ENCODE data around the gene LRRC56.

Gene LRRC56

DNA sequence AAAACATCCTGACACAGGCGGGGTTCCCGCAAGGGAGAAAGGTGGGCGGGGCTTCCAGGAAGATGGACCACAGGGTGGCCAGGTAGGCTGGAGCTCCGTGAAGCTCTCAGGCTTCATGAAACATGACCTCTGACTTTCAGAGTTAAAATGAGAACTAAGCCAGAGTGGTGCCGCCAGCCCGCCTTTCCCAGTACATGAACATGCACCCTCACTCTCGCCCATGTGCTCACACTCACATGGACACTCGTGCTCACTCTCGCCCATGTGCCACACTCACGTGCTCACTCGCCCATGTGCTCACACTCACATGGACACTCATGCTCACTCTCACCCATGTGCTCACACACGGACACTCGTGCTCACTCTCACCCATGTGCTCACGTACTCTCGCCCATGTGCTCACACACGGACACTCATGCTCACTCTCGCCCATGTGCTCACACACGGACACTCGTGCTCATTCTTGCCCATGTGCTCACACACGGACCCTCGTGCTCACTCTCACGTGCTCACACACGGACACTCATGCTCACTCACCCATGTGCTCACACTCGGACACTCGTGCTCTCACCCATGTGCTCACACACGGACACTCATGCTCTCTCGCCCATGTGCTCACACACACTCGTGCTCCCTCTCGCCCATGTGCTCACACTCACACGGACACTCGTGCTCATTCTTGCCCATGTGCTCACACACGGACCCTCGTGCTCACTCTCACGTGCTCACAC lies 40.3 kb upstream of the LRRC56 start:
- DNase-seq (ENCODE audit: low spot score in 2 of 2) (no peak), ATAC-seq (replicated peaks; ENCODE audit: extremely low read depth, poor library complexity, severe bottlenecking) (no peak)
- Mint-ChIP-seq H3K27ac (ENCODE audit: low read depth) (peak overlapping the region; percentile 73), H3K4me3 (no peak overlapping the region), H3K36me3 (ENCODE audit: insufficient read depth) (peaks cover 28% of the 10 kb centered on the region), H3K9me3 (no peaks in the 10 kb centered on the region), H3K4me1 (peaks cover 5% of the 10 kb centered on the region), H3K27me3 (no peaks in the 10 kb centered on the region)

DNA sequence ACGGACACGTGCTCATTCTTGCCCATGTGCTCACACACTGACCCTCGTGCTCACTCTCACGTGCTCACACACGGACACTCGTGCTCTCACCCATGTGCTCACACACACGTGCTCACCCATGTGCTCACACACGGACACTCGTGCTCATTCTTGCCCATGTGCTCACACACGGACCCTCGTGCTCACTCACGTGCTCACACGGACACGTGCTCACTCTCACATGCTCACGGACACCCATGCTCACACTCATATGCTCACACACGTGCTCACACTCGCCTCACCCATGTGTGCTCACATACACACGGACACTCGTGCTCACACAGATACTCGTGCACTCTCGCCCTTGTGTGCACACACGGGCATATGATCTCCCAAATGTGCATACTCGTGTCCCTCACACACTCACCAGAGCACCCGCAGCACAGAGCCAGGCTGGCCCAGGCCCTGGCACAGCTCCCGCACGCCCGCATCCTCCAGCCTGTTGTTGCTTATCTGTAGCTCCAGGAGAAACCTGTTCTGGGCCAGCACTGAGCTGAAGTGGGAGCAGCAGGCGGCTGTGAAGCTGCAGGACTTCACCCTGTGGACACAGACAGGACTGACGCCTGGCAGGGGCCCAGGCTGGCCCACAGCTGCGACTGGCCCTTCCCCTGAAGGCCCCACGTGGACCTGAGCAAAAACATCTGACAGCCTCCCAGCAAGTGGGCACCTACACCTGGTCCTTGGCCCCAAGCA lies 39.6 kb upstream of the LRRC56 start:
- peaks cover 28% of the 10 kb centered on the region for H3K36me3 Mint-ChIP-seq (ENCODE audit: insufficient read depth)
- peaks cover 5% of the 10 kb centered on the region for H3K4me1 Mint-ChIP-seq
- H3K4me3 Mint-ChIP-seq = no peak overlapping the region
- DNase-seq (ENCODE audit: low spot score in 2 of 2) (no peak), ATAC-seq (replicated peaks; ENCODE audit: extremely low read depth, poor library complexity, severe bottlenecking) (no peak)
- no peaks in the 10 kb centered on the region for H3K27me3 Mint-ChIP-seq
- no peaks in the 10 kb centered on the region for H3K9me3 Mint-ChIP-seq
- peak overlapping the region; percentile 73 for H3K27ac Mint-ChIP-seq (ENCODE audit: low read depth)

DNA sequence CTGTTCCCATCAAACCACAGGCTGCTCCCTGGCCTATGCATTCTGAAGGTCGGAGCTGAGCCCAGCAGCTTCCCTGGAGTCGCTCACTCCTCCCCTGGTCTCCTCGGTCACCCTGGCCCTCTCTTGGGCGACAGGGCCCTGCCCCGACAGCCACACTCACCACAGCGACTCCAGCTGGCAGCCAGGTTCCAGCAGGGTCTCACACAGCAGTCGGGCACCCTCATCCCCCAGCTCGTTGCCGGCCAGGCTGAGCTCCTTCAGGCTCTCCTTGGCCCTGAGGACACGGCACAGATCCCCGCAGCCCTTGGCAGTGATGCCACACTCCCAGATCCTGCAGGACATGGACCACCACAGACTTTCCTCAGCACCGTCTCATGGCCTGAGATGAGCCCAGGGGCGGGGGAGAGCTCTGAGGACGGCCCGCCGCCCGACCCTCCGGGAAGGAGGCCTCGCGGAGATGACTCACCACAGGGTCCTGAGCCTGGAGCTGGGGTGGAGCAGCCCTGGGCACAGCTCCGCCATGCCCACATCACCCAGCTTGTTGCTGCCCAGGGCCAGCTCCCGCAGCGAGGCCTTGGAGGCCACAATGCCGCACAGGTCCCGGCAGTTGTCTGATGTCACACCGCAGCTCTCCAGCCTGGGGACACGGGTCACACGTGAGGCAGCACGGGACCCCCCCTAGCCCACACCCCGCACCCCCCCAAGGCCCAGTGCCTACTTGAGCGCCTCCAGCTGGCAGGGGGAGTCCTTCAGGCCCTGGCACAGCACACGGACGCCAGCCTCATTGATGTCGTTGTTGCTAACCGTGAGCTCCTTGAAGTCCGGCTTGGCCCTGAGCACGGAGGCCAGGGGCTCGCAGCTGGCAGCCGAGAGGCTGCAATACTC lies 38.8 kb upstream of the LRRC56 start:
- Mint-ChIP-seq H3K9me3 (no peaks in the 10 kb centered on the region), H3K36me3 (ENCODE audit: insufficient read depth) (peaks cover 24% of the 10 kb centered on the region), H3K4me1 (peaks cover 5% of the 10 kb centered on the region), H3K27ac (ENCODE audit: low read depth) (peak overlapping the region; percentile 73), H3K27me3 (no peaks in the 10 kb centered on the region), H3K4me3 (no peak overlapping the region)
- DNase-seq (ENCODE audit: low spot score in 2 of 2) = no peak
- no peak for ATAC-seq (replicated peaks; ENCODE audit: extremely low read depth, poor library complexity, severe bottlenecking)

DNA sequence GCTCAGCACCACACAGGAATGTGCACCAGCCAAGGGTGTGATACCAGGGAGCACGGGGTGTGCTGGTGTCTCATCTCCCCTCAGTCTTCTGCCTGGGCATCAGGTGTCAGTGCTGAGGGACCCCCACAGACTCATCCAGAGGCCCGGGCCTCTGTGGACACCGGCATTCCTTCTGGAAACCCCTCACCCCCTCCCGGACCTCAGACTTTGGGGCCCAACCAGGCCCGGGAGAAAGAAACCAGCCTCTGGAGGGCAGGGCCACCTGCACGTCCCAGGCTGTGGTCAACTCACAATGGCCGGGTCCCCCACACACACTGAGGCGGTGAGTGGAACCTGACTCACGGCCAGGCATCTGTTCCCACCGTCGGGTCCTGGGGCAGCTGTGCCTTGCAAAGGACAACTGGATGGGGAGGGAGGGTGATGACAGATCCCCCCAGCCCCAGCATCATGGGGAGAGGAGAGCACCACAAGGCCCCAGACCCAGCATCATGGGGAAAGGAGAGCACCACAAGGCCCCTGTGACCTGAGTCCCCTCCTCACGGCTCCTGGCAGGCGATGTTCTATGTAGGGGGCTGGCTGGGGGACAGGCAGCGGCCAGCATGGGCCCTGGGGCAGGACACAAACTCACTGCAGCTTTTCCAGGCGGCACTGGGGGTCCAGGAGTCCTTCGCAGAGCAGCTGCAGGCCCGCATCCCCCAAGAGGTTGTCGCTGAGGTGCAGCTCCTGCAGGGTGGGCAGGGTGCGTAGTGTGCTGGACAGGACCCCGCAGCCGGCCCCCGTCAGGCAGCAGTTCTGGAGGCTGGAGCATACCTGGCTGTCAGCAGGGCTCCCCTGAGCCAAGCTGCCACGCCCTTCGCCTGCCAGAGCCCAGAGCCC lies 37.9 kb upstream of the LRRC56 start:
- Mint-ChIP-seq H3K27me3 (no peaks in the 10 kb centered on the region), H3K36me3 (ENCODE audit: insufficient read depth) (peaks cover 19% of the 10 kb centered on the region), H3K9me3 (no peaks in the 10 kb centered on the region), H3K4me3 (no peak overlapping the region), H3K4me1 (peaks cover 5% of the 10 kb centered on the region), H3K27ac (ENCODE audit: low read depth) (peak overlapping the region; percentile 73)
- ATAC-seq (replicated peaks; ENCODE audit: extremely low read depth, poor library complexity, severe bottlenecking) = no peak
- DNase-seq (ENCODE audit: low spot score in 2 of 2) = no peak

DNA sequence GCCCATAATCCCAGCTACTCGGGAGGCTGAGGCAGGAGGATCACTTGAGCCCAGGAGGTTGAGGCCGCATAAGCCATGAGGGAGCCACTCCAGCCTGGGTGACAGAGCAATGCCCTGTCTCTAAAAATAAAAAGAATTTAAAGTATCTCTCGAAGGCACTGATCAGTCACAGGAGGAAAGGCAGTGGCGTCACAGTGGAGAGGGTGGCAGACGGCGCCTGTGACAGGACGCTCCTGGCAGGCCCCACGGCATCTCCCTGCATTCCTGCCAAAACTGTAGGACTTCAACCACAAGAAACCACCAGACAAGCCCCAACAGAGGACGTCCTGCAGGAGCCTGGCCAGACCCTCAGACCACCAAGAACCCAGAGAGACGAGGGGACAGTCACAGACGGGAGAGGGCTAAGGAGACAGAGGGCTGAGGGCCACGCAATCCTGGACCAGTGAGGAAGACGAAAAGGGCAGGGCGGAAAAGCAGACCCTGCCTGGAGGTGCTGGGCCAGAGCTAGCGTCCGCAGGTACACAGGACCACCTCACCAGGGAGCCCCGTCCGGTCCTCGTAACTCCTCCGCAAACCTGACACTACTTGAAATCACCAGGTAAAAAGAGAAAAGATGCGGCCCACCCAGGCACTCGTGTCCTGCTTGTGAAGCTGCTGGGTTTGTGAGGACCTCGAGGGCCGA lies 36.2 kb upstream of the LRRC56 start:
- Mint-ChIP-seq H3K36me3 (ENCODE audit: insufficient read depth) (peaks cover 21% of the 10 kb centered on the region), H3K27ac (ENCODE audit: low read depth) (peak overlapping the region; percentile 38), H3K4me1 (peaks cover 7% of the 10 kb centered on the region), H3K27me3 (no peaks in the 10 kb centered on the region), H3K4me3 (no peak overlapping the region), H3K9me3 (no peaks in the 10 kb centered on the region)
- ATAC-seq (replicated peaks; ENCODE audit: extremely low read depth, poor library complexity, severe bottlenecking) (no peak), DNase-seq (ENCODE audit: low spot score in 2 of 2) (no peak)

DNA sequence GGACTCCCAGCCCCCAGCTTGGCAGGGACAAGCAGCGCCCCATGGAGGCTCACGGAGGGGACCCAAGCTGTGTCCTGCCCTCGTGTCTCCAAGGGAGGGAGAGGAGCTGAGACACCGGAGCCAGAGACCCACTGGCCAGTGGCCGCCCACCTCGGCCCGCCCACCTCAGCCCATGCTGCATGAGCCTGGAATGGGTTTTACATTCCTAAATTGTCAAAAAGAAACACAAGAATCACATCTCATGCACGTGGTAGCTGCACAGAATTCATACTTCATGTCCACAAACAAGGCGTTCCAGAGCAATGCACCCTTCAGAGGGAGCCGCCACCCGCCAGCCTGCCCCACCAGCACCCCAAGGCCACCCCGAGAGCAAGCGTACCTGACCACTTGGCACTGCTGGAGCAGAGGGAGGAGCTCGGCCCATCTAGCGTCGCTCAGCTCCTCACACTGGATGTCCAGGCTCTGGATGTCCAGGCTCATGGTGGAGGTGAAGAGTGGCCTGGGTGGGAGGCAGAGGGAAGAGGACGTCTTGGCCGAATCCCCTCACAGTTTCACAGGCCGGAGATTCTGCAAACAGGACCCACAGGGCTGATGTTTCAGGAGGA lies 35.5 kb upstream of the LRRC56 start:
- Mint-ChIP-seq H3K4me1 (peaks cover 13% of the 10 kb centered on the region), H3K36me3 (ENCODE audit: insufficient read depth) (peaks cover 28% of the 10 kb centered on the region), H3K27me3 (no peaks in the 10 kb centered on the region), H3K9me3 (no peaks in the 10 kb centered on the region), H3K4me3 (no peak overlapping the region), H3K27ac (ENCODE audit: low read depth) (peak overlapping the region; percentile 38)
- no peak for DNase-seq (ENCODE audit: low spot score in 2 of 2)
- ATAC-seq (replicated peaks; ENCODE audit: extremely low read depth, poor library complexity, severe bottlenecking) = no peak

DNA sequence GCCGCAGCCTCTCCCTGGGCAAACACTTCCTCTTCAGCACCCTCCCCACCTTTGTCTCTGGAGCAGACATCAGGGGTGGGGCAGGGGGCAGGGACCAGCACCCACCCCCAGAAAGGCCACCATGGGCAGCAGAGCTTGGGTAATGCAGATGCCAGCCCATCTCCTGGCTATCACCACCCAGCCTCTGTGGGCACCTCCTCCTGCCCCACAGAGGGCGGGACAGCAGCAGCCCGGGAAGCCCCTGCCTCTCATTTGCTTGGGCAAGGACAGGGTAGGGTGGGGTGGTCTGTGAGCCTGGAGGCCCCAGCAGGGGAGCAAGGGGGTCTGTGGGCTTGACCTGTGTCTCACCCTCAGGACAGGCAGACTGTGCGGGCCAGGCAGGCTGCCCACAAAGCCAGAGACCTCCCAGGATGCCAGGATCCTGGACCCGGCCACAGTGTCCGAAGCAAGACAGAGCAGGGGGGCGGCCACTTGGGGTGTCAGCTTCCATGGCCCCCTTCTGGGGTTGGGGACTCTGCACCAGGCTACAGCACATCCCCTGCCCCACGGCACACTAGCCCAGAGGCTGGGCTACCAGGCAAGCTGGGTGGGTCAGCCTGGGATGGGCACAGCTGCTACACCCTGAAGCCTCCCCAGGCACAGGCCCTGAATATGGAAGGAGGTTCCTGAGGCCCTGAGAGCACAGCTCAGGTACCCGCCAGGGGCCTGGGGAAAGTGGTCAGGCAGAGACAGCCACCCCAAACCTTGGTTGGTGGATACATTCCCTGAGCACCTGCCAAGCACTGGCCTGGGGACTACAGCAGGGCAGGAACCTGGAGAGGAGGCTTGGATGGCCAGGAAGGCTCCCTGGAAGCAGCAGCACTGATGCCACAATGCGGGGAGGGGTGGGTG lies 34.8 kb upstream of the LRRC56 start:
- H3K9me3 Mint-ChIP-seq = no peaks in the 10 kb centered on the region

DNA sequence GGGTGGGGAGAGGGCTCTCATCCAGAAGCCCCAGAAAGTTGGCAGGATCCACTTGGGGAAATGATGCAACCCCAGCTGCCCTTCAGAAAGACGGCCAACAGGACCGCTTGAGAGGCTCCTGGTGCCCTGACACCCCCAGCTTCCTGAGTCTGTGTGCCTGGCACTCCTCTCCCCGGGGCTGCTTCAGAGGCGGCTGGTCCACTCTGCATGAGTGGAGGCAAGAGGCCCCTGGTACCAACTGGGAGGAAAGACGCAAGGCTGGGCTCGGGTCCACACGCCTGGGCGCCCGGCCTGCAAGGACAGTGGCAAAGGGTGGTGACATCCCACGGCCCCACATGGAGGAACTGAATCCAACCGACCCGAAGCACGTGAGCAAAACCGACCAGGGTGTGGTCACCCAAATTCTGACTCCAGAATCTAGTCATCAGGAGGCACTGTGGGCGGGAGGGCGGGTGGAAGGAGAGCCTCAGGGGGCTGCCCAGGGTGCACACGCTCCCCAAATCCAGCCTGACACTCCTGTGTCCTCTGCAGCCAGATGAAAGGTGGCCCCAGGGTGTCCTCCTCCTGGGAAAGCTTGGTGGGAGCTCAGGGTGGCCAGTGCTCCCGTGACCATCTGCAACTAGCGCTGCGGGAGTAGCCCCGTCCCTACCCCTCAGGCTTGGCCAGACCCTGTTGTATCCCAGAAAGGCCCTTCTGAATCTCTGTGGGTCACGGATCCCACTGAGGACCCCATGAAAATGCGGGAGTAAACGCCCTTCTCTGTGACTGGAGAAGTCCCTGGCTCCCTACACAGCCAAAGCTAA lies 33.9 kb upstream of the LRRC56 start:
- Mint-ChIP-seq H3K27me3 (no peaks in the 10 kb centered on the region), H3K27ac (ENCODE audit: low read depth) (no peak overlapping the region), H3K9me3 (no peaks in the 10 kb centered on the region), H3K36me3 (ENCODE audit: insufficient read depth) (peaks cover 29% of the 10 kb centered on the region), H3K4me1 (peaks cover 9% of the 10 kb centered on the region), H3K4me3 (no peak overlapping the region)
- ATAC-seq (replicated peaks; ENCODE audit: extremely low read depth, poor library complexity, severe bottlenecking) (no peak), DNase-seq (ENCODE audit: low spot score in 2 of 2) (no peak)

More for the DNA sequence above, 34.8 kb upstream of the LRRC56 start:
- Mint-ChIP-seq H3K27ac (ENCODE audit: low read depth) (no peak overlapping the region), H3K27me3 (no peaks in the 10 kb centered on the region), H3K4me3 (no peak overlapping the region), H3K4me1 (peaks cover 12% of the 10 kb centered on the region), H3K36me3 (ENCODE audit: insufficient read depth) (peaks cover 29% of the 10 kb centered on the region)
- no peak for ATAC-seq (replicated peaks; ENCODE audit: extremely low read depth, poor library complexity, severe bottlenecking)
- DNase-seq (ENCODE audit: low spot score in 2 of 2) = no peak

DNA sequence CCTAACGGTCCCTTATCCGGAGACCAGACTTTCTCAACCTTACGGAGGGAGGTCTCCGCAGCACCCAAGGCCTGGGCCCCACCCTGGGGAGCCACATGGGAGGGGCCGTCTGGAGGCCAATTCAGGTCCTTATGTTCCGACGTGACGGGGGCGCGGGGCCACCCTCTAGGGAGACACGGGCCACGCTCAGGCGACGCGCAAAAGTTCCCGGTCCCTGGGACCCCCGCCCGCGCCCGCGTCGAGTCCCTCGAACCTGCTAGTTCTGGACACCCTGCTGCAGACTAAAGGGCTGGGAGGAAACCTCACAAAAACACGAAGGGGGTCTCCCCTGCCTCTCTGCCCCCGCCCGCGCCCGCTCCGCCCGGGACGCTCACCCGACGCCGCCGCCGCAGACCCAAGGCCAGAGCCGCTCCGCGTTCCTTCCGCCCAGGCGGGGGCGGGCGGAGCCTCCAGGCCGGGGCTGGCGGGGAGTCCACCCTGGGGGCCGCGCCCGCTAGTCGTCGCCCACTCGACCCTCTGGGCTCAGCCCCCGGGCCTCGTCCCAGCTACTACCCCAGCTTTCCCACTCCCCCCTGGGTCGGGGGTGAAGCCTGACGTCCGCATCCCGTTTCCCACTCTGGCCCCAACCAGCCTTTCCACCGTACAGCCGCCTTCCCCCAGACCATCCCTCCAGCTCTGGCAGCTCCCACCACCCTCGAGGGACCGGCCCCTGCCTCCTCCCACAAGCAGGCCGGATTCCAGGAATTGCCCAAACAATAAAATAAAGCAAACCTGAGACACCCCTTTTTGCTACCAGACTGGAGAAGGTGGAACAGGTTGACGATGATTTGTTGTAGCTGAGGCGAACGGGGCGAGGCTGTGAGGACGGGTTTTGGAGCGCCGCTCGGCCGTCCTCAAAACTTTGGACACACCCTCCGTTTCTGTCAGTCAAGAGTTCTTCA lies 33.0 kb upstream of the LRRC56 start:
- peaks cover 9% of the 10 kb centered on the region for H3K4me1 Mint-ChIP-seq
- H3K27me3 Mint-ChIP-seq = no peaks in the 10 kb centered on the region
- peaks cover 27% of the 10 kb centered on the region for H3K36me3 Mint-ChIP-seq (ENCODE audit: insufficient read depth)
- H3K4me3 Mint-ChIP-seq = peak overlapping the region; percentile 29
- H3K9me3 Mint-ChIP-seq = no peaks in the 10 kb centered on the region
- peak overlapping the region; percentile 98 for H3K27ac Mint-ChIP-seq (ENCODE audit: low read depth)
- DNase-seq (ENCODE audit: low spot score in 2 of 2) = no peak
- no peak for ATAC-seq (replicated peaks; ENCODE audit: extremely low read depth, poor library complexity, severe bottlenecking)

Measured in central memory CD8-positive, alpha-beta T cell (primary cell).